Transverse colon (tissue), 3 donors: ENCODE results near the gene TAF3.

Experiments
- POLR2A ChIP-seq: fragments of 450-650 bp; IDR thresholded peaks from one replicate; pipeline ENCODE4 v1.6.1; 2016; ENCODE audit warnings: antibody characterized with exemption, mild to moderate bottlenecking, moderate library complexity
- TF ChIP-seq, protein P1 (sequence below), 5 experiments: fragments of 200-600 bp in 3 of 5; fragments of 450-650 bp in 2 of 5; sonication (generic) in 3 of 5; IDR thresholded peaks; 1 replicate in 2 of 5; 2 replicates in 3 of 5; pipeline ENCODE4 v1.5.1; 2016 to 2017; ENCODE audit warnings: antibody characterized with exemption in 5 of 5, inconsistent platforms in 3 of 5, mild to moderate bottlenecking in 2 of 5, moderate library complexity in 1 of 5

DNA sequence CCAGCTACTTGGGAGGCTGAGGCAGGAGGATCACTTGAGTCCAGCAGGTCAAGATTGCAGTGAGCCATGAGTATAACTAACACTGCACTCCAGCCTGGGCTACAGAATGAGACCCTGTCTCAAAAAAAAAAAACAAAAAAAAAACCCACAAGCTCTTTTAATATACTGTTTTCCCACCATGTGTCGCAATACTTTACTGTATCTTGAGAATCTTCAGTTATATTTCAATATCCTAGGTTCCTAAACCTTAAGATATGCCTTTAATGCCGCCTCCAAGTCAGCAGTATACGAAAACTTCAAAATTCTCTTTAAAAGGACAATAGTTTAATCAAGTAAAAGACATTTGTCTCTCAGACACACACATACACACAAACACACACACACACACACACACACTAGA lies 62.8 kb downstream of the TAF3 start:
- TF ChIP-seq, protein P1, sequence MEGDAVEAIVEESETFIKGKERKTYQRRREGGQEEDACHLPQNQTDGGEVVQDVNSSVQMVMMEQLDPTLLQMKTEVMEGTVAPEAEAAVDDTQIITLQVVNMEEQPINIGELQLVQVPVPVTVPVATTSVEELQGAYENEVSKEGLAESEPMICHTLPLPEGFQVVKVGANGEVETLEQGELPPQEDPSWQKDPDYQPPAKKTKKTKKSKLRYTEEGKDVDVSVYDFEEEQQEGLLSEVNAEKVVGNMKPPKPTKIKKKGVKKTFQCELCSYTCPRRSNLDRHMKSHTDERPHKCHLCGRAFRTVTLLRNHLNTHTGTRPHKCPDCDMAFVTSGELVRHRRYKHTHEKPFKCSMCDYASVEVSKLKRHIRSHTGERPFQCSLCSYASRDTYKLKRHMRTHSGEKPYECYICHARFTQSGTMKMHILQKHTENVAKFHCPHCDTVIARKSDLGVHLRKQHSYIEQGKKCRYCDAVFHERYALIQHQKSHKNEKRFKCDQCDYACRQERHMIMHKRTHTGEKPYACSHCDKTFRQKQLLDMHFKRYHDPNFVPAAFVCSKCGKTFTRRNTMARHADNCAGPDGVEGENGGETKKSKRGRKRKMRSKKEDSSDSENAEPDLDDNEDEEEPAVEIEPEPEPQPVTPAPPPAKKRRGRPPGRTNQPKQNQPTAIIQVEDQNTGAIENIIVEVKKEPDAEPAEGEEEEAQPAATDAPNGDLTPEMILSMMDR (IDR thresholded peaks at IDR 0.05) = no peak
- no peak for TF ChIP-seq POLR2A
